T-helper 2 cell (primary cell): Measurements from ENCODE around the gene DOCK9.

ENCODE experiments used
- DNase-seq, 5 experiments: peaks; one replicate each; pipeline versions ENCODE4 v3.0.0 to v3.0.0-alpha.2; 2012 to 2022
- total RNA-seq, 2 donors: gene quantifications; one replicate each; lab custom pipeline; 2026; lab: John Stamatoyannopoulos, UW

DOCK9 gene, protein sequence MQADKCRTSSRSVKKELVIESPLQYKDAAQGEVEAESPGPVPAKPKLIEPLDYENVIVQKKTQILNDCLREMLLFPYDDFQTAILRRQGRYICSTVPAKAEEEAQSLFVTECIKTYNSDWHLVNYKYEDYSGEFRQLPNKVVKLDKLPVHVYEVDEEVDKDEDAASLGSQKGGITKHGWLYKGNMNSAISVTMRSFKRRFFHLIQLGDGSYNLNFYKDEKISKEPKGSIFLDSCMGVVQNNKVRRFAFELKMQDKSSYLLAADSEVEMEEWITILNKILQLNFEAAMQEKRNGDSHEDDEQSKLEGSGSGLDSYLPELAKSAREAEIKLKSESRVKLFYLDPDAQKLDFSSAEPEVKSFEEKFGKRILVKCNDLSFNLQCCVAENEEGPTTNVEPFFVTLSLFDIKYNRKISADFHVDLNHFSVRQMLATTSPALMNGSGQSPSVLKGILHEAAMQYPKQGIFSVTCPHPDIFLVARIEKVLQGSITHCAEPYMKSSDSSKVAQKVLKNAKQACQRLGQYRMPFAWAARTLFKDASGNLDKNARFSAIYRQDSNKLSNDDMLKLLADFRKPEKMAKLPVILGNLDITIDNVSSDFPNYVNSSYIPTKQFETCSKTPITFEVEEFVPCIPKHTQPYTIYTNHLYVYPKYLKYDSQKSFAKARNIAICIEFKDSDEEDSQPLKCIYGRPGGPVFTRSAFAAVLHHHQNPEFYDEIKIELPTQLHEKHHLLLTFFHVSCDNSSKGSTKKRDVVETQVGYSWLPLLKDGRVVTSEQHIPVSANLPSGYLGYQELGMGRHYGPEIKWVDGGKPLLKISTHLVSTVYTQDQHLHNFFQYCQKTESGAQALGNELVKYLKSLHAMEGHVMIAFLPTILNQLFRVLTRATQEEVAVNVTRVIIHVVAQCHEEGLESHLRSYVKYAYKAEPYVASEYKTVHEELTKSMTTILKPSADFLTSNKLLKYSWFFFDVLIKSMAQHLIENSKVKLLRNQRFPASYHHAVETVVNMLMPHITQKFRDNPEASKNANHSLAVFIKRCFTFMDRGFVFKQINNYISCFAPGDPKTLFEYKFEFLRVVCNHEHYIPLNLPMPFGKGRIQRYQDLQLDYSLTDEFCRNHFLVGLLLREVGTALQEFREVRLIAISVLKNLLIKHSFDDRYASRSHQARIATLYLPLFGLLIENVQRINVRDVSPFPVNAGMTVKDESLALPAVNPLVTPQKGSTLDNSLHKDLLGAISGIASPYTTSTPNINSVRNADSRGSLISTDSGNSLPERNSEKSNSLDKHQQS (N-terminal part only)
- total RNA-seq, result 159 to 184 reads per million in 2 donors

DNA sequence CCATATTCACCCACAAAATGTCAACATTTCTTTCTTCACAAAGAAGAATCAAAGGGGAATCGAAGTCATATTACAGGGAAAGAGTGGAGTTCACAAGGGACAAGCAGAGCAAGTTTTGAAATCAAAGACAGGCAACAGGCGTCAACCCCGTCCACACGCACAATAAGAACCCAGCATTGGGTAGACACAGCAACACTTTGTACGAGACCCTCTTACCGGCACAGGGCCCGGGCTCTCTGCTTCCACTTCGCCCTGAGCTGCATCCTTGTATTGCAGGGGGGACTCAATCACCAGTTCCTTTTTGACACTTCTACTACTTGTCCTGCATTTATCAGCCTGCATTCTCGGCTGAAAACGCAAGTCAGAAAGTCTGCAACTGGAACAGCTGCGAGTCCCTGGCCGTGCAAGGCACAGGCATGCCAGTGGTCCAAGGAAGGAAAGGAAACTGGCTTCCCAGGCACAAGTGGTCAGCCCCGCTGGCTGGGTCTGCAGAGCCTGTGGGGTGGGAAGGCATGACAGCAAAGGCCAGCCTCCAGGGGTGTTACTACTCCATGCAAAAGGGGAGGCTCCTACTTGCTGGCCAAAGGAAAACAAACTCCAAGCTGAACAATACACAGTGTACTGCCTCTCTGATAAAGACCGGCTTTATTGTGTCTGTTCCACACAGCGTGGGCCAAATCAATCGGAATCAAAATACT, at the start of gene DOCK9:
DOCK9 (minus strand) TSS at position 497 of the 698 bp plus-strand sequence; CDS start at position 342, 155 bp downstream.
- DNase-seq, result no peak

DNA sequence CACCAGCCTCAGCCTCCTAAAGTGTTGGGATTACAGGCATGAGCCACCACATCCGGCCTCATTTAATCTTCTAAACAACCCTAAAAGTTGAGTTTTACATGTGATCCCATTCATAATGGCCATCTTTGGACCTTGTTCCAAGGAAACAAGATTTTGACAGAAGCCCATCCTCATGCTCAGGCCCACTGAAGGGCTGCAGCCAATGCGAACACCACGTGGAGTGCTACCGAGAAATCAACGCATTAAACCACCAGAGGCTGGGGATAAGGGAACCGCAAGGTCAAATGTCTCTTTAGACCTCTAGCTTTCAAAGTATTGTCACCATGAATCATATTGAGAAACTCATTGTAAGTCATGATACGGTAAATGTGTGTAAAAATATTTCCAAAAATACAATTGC, 49.4 kb upstream of the DOCK9 start:
- peak in 1 of 5 experiments; percentile 77 for DNase-seq

DNA sequence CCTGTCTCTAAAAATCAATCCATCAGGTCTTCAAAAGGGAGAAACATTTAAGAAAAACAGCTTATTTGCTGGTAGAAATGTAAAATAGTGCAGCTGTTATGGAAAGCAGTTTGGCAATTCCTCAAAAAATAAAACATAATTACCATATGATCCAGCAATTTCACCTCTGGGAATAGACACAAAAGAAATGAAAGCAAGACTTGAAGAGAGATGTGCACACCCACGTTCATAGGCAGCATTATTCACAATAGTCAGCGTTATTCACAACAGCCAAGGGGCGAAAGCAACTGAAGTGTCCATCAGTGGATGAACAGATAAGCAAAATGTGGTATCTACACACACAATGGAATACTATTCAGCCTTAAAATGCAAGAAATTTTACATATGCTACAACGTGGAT, 45.1 kb upstream of the DOCK9 start:
- no peak for DNase-seq

DNA sequence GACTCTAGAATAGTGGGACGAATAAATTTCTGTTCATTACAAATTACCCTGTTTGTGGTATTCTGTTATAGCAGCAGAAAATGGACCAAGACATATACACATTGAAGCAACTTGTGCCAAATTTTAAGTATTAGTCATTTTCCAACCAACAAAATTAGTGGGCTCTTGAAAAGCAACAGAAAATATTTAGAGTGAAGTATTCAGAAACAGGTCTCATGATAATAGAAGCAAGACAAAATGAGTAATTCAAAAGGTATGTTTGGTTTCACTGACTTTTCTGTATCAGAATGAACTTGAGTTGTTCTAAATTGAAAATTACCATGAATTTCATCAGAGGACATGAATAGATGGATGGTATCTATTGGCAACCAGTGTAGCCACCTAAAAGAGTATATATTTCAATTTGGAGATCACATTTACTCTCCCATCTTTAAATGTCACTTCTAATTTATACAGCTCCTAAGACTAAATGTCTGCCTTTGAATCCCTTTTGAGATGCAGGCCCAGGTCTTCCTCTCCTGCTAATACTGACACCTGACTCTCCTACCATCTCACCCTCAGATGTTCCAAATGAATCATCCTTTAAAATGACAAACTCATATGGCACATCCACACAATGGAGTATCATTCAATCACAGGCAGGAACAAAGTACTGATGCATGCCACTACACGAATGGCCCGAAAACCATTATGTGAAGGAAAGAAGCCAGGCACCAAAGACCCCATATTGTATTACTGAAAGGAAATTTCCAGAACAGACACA, 40.7 kb upstream of the DOCK9 start:
- DNase-seq, result no peak

DNA sequence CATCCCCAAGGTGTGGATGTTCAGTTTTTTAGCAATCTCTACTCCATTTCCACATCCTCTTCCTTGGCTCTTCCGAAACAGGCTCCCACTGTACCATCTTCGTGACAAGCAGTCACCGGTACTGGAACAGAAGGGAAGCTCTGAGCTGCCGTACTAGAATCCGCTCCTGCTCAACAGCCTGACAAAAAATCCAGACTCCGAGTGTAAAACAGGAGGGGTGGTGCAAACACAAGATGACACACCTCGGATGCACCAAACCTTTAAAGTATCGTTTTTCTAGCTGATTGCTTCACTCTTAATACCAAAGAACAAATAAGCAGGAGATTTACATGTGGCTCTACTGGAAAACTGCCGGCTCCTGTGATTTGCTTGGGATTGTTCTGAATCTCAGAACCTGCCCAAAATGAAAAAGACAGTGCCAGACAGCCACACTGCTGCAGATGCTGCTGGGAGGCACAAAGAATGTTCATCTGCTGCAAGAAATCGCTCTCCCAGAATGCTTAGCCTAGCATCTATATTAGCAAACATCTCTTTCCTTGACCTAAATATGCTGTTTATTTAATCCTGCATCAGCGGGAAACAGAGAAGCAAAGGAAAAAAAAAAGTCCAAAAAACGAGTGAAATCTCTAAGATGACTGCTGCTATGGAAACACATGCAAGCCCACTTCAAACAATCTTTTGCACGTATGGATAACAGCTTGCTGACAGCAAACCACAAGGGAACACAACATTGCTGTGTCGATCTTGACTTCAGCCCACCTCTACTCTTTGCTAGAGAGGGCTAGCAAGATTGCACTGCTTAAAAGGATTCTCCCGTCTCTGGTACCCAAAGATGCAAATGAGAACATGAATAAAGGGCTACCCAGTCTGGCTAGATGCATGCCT, 38.0 kb upstream of the DOCK9 start:
- DNase-seq, result peak in 1 of 5 experiments; percentile 14

DNA sequence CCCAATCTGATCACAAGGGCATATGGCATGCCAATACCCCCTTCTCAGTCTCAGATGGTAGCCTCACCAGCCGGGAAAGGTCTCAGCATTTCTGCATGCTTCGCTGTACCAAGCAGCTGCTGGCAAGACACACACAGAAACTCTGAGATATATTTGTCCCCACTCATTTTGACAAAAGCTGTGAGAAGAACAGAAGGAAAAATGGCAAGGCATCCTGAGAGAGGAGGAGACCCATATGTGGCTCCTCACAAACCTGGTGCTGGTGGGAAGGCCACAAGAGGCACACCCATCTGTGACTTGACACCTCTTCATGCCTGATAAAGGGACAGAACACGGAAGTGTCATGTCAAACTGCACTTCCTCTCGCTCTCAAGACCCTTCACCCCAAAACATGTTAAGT, 36.7 kb upstream of the DOCK9 start:
- DNase-seq, result no peak

DNA sequence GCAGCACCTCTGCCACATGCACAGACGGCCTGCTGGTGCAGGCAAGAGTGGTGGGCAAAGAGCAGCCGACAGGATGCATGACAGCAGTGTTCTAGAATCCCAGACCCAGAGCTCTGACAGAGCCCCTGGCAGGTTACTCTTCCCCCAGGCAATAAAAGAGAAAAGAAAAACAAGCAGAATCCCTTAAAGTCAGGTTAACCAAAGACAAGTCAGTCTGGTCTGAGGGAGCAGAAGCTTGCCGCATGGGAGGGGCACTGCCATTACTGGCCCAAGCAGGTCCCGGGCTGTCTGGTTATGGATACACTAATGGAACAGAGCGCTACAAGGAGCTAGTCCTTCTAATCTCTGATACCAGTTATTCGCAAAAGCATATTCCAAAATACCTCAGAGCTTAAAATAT, 36.1 kb upstream of the DOCK9 start:
- no peak for DNase-seq

DNA sequence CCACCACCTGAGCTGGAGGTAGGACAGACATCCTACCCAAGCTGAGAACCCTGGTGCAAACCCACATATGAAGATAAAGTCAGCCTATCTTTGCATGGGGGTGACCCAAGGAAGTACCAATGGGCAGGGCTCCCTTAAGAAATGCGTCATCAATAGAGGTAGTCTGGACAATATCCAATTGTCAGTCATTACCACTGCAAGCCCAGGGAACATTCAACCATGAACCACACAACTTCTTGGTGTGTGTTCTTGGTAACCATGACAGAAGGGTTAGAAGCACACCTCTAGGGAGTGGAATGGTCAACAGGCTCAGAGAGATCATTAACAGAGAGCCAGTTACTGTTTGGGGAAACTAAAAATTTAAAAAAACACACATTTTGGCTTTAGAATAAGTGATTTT, 34.7 kb upstream of the DOCK9 start:
- DNase-seq, result no peak

DNA sequence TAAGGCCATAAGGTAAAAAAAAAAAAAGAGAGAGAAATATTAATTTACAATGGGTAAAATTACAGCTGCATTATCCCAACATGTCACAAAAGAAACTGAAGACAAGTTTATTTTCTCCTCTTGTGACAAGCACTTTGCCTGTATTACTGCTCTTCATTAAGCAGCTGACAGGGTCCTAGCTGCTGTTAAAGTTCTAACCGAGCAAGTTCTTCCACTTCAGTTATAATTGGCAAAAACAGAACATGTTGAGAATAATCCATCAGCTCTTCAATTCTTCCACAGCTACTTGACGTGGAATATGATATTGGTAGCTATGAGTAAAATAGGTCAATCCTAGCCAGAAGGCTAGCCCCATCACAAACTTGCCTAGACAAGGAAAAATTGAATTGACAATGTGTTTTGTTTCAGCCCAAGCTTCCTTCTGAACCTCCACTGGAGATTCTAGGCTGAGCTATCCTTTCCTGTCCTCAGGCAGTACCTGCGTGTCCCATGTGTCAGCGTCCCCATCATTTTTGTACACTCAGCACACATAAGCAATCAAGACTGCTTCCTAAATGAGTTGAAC, 32.2 kb upstream of the DOCK9 start:
- DNase-seq, result no peak

DNA sequence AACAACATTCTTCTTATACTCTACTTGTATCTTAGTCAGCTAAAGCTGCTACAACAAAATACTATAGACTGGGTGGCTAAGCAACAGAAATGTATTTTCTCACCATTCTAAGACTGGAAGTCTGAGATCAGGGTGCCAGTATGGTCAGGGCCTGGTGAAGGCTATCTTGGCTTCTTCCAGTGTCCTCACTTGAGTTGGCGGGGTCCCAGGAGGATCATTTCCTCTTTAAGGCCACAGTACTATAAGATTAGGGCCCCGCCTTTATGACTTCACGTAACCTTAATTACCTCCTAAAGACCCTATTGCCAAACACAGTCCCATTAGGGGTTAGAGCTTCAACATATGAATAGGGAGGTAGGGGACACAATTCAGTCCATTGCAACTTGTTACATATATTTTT, 30.7 kb upstream of the DOCK9 start:
- DNase-seq, result no peak

DNA sequence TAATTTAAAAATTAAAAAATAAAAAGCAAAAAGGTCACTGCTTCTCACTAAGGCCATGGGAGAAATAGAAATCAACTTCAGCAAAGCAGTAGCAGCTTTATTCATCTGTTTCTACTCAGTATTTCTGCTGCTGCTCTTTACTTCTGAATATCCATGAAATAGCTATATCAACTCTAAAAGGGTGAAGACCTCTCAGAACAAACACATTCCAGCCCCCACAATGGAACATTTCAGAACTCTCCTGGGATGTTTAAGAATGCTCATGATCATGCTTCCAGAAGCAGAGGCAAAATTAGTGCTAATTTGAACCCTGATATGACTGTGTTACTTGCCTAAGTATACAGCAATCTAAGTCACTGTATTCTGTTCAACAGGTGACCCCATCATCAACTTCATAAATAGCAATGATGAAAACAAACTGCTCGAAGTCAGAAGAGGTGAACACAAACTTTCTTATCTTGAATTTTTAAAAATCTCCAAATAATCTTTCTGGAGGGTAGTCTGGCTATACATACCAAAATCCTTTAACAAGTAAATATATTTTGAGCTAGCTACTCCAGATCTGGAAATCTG, 29.6 kb upstream of the DOCK9 start:
- DNase-seq, result no peak

DNA sequence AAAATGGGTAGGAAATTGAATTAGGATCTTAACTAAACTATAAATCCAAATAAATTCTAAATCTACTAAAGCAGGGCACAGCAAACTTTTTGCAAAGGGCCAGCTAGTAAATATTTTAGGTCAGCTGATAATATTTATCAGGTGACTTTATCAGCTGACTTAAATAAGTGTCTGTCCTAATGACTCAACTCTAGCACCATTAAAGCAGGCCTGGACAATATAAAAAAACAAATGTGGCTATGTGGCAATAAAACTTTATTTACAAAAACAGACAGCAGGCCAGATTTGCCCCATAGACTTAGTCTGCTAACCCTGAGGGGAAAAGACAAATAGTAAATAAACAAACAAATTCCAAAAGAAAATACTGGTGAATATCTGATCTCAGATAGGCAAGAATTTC, 27.7 kb upstream of the DOCK9 start:
- DNase-seq, result no peak

DNA sequence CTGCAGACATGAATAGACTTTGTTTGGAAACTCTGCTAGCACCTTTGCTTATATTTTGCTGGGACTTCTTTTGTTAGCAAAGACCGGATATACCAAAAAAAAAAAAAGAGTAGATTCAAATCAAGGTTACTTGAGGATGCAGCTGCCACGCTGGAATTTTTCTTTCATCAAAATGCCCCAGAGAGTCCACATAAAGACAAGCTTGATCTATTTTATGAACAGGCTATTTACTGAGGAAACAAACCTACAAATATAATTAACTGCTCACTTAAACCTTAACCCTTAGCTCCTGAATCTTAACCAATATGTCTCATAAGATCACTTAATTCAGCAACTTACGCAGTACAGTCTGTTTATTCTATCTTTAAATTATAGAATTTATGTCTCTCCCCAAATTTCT, 27.1 kb upstream of the DOCK9 start:
- no peak for DNase-seq

DNA sequence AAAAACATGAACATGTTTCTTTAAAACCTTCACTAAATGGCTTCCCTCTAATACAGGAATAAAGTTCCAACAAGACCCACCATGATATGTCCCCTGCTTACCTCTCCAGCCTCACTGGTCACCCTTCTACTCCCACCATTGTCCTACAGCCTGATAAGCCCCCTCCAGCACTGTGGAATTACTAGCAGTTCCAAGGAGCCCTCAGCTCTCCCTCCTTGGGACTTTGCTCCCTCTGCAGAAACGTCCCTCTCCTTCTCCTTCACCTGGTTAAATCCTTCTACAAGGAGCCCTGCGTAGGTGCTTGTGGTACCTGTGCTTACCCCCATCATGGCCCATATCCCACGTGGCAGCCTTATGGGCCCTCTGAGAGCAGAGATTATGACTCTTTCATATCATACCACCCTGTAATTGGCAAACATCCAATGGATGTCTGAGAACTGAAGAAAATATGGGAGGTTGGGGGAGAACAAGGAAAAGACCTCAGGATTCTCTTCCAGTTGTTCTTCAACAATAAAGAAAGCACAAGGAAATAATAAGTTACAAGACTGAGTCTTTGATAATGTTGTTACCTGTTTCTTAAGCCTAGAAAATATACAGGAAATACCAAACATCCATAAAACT, 26.1 kb upstream of the DOCK9 start:
- no peak for DNase-seq

DNA sequence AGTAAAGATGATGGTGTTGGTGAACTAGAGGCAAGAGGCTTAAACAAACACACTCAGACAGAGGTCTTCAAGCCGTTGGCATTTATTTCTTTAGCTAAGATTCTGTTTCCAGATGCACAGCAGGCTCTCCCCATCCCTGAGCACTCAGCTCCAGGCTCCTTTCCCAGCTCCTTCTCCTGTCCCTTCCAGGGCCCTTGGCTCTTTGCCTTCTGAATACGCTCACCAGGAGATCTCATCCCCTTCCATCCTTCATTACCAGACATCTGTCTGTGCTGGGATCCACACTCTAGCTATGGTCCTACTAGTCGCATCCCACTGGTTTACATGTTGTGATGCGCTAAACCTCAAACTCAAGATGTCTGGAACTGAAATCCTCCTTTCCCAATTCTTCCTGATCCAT, 25.3 kb upstream of the DOCK9 start:
- no peak for DNase-seq

DNA sequence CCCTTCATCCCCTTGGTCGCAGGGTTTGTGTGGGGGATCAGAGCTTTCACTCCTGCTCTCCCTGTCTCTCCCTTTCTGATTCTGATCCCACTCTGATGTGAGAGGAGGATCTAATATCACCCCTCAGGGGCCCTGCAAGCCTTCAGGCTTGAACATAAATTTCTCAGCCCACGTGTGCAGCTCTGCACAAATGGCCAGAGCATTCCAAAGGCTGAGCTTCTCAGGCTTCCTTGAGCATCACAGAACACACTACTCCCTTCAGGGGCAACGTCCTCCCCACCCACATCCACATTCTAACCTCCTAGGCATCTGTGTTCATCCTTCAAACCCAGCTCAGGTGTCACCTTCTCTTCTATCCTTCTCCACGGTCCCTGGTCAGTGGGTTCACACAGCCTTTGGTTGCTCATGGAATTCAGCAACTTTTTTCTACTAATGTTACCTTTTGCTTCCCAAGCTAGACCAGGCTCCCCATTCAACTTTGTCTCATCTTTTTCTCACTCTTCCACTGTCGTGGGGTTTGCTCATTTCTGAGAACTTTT, 24.4 kb upstream of the DOCK9 start:
- no peak for DNase-seq

DNA sequence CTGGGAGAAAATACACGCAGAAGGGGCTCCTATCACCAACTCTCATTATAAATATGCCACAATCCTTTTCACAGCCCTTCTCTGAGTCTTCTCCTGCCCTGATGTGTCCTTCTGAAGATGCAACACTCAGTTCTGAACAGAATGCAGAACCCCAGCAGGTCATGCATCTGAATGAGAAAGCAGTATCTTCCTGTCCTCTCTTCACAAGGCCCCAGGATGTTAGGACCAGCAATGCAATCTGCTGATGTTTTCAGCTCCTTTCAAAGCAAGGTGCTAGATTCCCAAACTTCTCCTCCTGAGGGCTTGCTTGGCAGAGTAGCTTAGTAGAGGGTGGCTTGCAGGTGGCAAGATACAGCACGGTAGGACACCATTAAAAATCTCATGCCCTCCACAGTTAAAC, 22.3 kb upstream of the DOCK9 start:
- DNase-seq, result peak in 1 of 5 experiments; percentile 52

DNA sequence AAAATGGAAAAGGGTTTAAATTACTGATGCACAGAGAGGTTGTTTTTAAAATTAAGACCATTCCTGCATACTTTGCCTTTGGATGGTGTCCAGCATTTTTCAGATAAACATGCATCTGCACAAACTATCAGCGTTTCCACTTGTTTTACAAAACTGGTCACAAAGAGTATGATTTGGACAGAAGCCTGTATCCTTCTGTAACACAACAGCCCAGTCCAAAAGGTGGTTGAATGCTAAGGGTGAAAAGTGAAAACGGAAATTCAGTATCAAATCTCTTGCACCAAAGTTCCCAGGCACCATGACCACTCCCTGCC, 21.7 kb upstream of the DOCK9 start:
- DNase-seq, result no peak
